Naive B cell (primary cell): ENCODE data around the gene ERO1B. TPM values are rescaled to one million over a fixed set of nuclear protein-coding genes. Genes with fewer than 3 reads are reported as not detected.

Experiments
- ATAC-seq, 2 donors: fragments of 150-1000 bp; cut with Tn5 transposase; 2 replicates each; pipeline ENCODE4 v1.10.0; 2021; ENCODE audit warnings: low read depth in 2 of 2, mild to moderate bottlenecking in 2 of 2, moderate library complexity in 2 of 2
- DNase-seq: peaks from one replicate; pipeline ENCODE4 v3.0.0; 2022
- H3K27ac Mint-ChIP-seq, 6 donors: one replicate each; pipeline ENCODE4 v1.8.0; 2020 to 2022; ENCODE audit warnings: mild to moderate bottlenecking in 6 of 6, mixed read lengths in 6 of 6, moderate library complexity in 5 of 6, inconsistent platforms in 2 of 6
- H3K27me3 Mint-ChIP-seq, 3 donors: one replicate each; pipeline ENCODE4 v1.8.0; 2021 to 2022; ENCODE audit warnings: mixed read lengths in 3 of 3, mild to moderate bottlenecking in 1 of 3
- H3K36me3 Mint-ChIP-seq, 2 donors: one replicate each; pipeline ENCODE4 v1.8.0; 2020 to 2022; ENCODE audit warnings: mixed read lengths in 2 of 2, inconsistent platforms in 1 of 2, mild to moderate bottlenecking in 1 of 2
- H3K4me1 Mint-ChIP-seq, 3 donors: one replicate each; pipeline ENCODE4 v1.8.0; 2020 to 2022; ENCODE audit warnings: mixed read lengths in 3 of 3, inconsistent platforms in 1 of 3, mild to moderate bottlenecking in 1 of 3, moderate library complexity in 1 of 3
- H3K4me3 Mint-ChIP-seq, 8 donors: one replicate each; pipeline ENCODE4 v1.8.0; 2020 to 2022; ENCODE audit warnings: mild to moderate bottlenecking in 8 of 8, mixed read lengths in 8 of 8, moderate library complexity in 8 of 8, inconsistent platforms in 2 of 8
- H3K9me3 Mint-ChIP-seq, 7 donors: one replicate each; pipeline ENCODE4 v1.8.0; 2020 to 2022; ENCODE audit warnings: mixed read lengths in 7 of 7, mild to moderate bottlenecking in 5 of 7, inconsistent platforms in 2 of 7, moderate library complexity in 1 of 7
- polyA plus RNA-seq, 6 donors: library from polyadenylated mRNA; unstranded; fragments of 300-500 nt; fragmentation: Illumina TruSeq; gene quantifications; one replicate each; pipeline ENCODE4 v1.2.3, GENCODE V29; 2021; ENCODE audit warnings: low read depth in 6 of 6

The ERO1B gene
- polyA plus RNA-seq, 6 donors from 2014 or later = 2.6 to 6.3 (median 5.3) TPM

GRCh38 chr1:236313427-236313826 lies 31.7 kb upstream of the ERO1B start:
- H3K36me3 Mint-ChIP-seq = no peaks in the 10 kb centered on the region
- no peaks in the 10 kb centered on the region for H3K4me1 Mint-ChIP-seq
- peaks cover 0 to 8% (median 4%) of the 10 kb centered on the region in 3 donors for H3K27me3 Mint-ChIP-seq
- ATAC-seq = no peak
- DNase-seq = no peak
- H3K27ac Mint-ChIP-seq = no peak overlapping the region
- H3K9me3 Mint-ChIP-seq = no peaks in the 10 kb centered on the region
- H3K4me3 Mint-ChIP-seq = no peak overlapping the region

GRCh38 chr1:236311040-236311439 lies 29.3 kb upstream of the ERO1B start:
- Mint-ChIP-seq H3K27me3 (peaks cover 0 to 5% (median 0%) of the 10 kb centered on the region in 3 donors), H3K27ac (no peak overlapping the region), H3K4me3 (no peak overlapping the region), H3K4me1 (no peaks in the 10 kb centered on the region), H3K9me3 (no peaks in the 10 kb centered on the region), H3K36me3 (no peaks in the 10 kb centered on the region)
- DNase-seq = no peak
- no peak for ATAC-seq

DNA sequence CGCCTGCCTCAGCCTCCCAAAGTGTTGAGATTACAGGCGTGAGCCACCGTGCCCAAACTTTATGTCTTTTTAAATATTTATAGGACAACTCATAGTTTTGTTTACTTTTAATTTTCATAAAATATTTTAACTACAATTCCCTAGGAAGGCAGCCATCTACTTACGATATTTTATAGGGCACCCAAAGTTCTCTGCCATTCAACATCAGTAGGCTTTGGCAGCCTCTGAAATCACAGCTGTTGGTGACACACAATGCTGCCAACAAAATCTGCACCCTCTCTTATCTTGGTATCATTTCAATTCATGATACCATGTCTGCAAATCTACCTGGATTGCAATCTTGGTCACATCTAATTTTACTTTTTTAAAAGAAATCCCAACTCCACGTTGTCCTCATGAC lies 27.1 kb upstream of the ERO1B start:
- Mint-ChIP-seq H3K4me3 (no peak overlapping the region), H3K27ac (peak overlapping the region in 1 of 6 donors; percentile 2), H3K36me3 (no peaks in the 10 kb centered on the region), H3K9me3 (no peaks in the 10 kb centered on the region), H3K27me3 (no peaks in the 10 kb centered on the region), H3K4me1 (no peaks in the 10 kb centered on the region)
- ATAC-seq (no peak), DNase-seq (no peak)

DNA sequence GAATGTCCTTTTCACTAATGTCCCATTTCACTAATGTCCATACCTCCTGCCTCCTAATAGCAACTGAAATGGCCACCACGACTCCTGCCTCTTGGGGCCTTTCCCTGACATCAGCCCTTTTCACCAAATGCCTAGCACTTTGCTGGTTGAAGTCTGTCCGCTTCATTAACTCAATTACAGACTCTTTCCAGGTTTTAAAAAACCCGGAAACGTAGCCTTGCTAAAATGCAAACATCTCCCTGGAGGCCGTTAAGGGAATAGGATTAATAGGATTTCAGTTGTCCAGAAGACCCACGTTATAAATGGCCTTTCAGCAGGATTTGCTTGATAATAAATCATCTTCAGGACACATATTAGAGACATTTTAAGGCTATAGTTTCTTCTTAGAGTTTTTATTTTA lies 25.7 kb upstream of the ERO1B start:
- Mint-ChIP-seq H3K27me3 (no peaks in the 10 kb centered on the region), H3K27ac (no peak overlapping the region), H3K4me1 (no peaks in the 10 kb centered on the region), H3K36me3 (no peaks in the 10 kb centered on the region), H3K4me3 (no peak overlapping the region), H3K9me3 (no peaks in the 10 kb centered on the region)
- ATAC-seq = no peak
- no peak for DNase-seq

DNA sequence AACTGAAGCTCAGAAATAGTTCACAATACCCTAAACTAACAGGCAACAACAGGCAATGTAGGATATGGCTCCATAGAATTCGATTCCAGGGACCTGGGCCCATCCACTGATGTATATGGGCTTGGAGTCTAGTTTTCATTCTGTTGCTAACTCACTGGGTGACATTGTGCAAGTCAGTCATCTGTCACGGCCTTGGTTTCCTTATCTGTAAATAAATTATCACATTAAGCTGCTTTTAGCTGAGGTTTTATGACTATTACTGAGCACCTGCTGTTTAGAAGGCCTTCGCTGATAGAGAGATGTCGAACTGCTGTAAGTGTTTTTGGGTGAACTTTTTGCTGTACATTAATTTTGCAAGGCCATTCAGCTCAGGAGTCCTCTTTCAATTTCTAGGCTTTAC lies 22.9 kb upstream of the ERO1B start:
- Mint-ChIP-seq H3K4me3 (no peak overlapping the region), H3K27ac (no peak overlapping the region), H3K27me3 (no peaks in the 10 kb centered on the region), H3K4me1 (no peaks in the 10 kb centered on the region), H3K36me3 (no peaks in the 10 kb centered on the region), H3K9me3 (peaks cover 0 to 1% (median 0%) of the 10 kb centered on the region in 7 donors)
- no peak for DNase-seq
- no peak for ATAC-seq

GRCh38 chr1:236303675-236304074 lies 21.9 kb upstream of the ERO1B start:
- H3K27me3 Mint-ChIP-seq = no peaks in the 10 kb centered on the region
- ATAC-seq (peak in 1 of 2 donors; percentile 44), DNase-seq (no peak)
- H3K27ac Mint-ChIP-seq = no peak overlapping the region
- H3K9me3 Mint-ChIP-seq = peaks cover 0 to 1% (median 0%) of the 10 kb centered on the region in 7 donors
- H3K4me3 Mint-ChIP-seq = no peak overlapping the region
- no peaks in the 10 kb centered on the region for H3K36me3 Mint-ChIP-seq
- H3K4me1 Mint-ChIP-seq = no peaks in the 10 kb centered on the region

DNA sequence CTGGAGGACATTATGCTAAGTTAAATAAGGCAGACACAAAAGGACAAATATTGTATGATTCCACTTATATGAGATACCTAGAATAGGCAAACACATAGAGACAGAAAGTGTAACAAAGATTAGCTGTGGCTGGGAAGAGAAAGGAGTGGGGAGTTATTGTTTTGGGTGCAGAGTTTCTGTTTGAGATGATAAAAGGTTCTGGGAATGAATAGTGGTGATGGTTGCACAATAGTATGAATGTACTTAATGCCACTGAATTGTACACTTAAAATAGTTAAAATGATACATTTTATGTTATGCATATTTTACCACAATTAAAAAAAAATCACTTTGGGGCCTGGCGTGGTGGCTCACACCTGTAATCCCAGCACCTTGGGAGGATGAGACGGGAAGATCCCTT lies 21.2 kb upstream of the ERO1B start:
- Mint-ChIP-seq H3K36me3 (no peaks in the 10 kb centered on the region), H3K27me3 (no peaks in the 10 kb centered on the region), H3K27ac (no peak overlapping the region), H3K4me1 (no peaks in the 10 kb centered on the region), H3K9me3 (peaks cover 0 to 1% (median 0%) of the 10 kb centered on the region in 7 donors), H3K4me3 (no peak overlapping the region)
- DNase-seq = no peak
- ATAC-seq = no peak

GRCh38 chr1:236301958-236302335 lies 20.2 kb upstream of the ERO1B start:
- ATAC-seq (no peak), DNase-seq (no peak)
- H3K27ac Mint-ChIP-seq = no peak overlapping the region
- no peak overlapping the region for H3K4me3 Mint-ChIP-seq
- H3K4me1 Mint-ChIP-seq = no peaks in the 10 kb centered on the region
- H3K36me3 Mint-ChIP-seq = no peaks in the 10 kb centered on the region
- H3K9me3 Mint-ChIP-seq = peaks cover 0 to 1% (median 0%) of the 10 kb centered on the region in 7 donors
- H3K27me3 Mint-ChIP-seq = no peaks in the 10 kb centered on the region

DNA sequence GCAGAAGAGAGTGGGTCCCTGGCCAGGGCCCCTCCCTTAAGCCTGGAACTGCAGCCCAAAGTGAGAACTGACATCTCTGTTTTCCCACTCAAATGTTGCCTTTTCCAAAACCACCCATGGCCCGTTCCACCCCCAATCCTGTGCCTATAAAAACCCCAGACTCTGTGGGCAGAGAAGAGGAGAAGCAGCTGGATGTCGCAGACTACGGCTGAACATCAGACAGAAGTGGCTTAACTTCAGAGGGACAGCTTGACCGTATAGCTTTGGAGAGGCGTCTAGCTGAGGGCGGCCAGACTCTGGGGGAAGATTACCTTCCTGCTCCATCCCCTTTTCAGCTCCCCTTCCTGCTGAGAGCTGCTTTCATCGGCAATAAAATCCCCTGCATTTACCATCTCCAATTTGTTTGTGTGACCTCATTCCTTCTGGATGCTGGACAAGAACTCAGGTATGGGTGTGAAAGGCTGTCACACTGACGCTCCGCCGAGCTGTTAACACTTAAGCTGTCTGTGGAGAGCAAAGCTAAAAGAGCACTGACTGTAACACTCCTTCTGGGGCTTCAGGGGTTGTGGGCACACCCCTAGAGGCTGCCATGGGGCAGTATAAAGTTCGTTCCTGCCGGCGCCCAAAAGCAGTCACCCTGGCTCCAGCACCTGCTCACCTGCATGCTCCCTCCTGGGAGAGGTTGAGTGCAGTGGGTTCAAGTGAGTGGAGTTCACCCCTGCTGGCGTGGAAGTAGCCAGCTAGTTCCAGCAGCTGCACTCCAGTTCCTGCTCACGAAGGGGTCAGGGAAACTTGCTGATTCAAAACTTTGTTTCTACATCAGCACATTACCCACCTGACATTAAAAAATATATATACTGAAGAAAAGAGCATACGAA lies 19.6 kb upstream of the ERO1B start:
- H3K27me3 Mint-ChIP-seq = no peaks in the 10 kb centered on the region
- H3K4me1 Mint-ChIP-seq = no peaks in the 10 kb centered on the region
- no peak for ATAC-seq
- H3K36me3 Mint-ChIP-seq = no peaks in the 10 kb centered on the region
- peaks cover 0 to 1% (median 0%) of the 10 kb centered on the region in 7 donors for H3K9me3 Mint-ChIP-seq
- no peak for DNase-seq
- no peak overlapping the region for H3K27ac Mint-ChIP-seq
- H3K4me3 Mint-ChIP-seq = no peak overlapping the region

GRCh38 chr1:236297161-236297560 lies 15.4 kb upstream of the ERO1B start:
- Mint-ChIP-seq H3K9me3 (peaks cover 0 to 1% (median 0%) of the 10 kb centered on the region in 7 donors), H3K36me3 (no peaks in the 10 kb centered on the region)

GRCh38 chr1:236292425-236292824 lies 10.7 kb upstream of the ERO1B start:
- Mint-ChIP-seq H3K4me3 (no peak overlapping the region), H3K4me1 (peaks cover 0 to 2% (median 0%) of the 10 kb centered on the region in 3 donors), H3K27ac (no peak overlapping the region), H3K36me3 (no peaks in the 10 kb centered on the region), H3K27me3 (no peaks in the 10 kb centered on the region), H3K9me3 (peaks cover 0 to 3% (median 0%) of the 10 kb centered on the region in 7 donors)
- ATAC-seq (no peak), DNase-seq (no peak)

More at GRCh38 chr1:236297161-236297560, 15.4 kb upstream of the ERO1B start:
- no peak for DNase-seq
- H3K4me3 Mint-ChIP-seq = no peak overlapping the region
- ATAC-seq = no peak
- H3K4me1 Mint-ChIP-seq = peaks cover 0 to 2% (median 0%) of the 10 kb centered on the region in 3 donors
- H3K27me3 Mint-ChIP-seq = no peaks in the 10 kb centered on the region
- H3K27ac Mint-ChIP-seq = no peak overlapping the region

GRCh38 chr1:236289492-236290131 lies 7.9 kb upstream of the ERO1B start:
- peaks cover 6 to 19% (median 10%) of the 10 kb centered on the region in 3 donors for H3K4me1 Mint-ChIP-seq
- H3K4me3 Mint-ChIP-seq = no peak overlapping the region
- H3K36me3 Mint-ChIP-seq = no peaks in the 10 kb centered on the region
- no peak for ATAC-seq
- H3K27me3 Mint-ChIP-seq = no peaks in the 10 kb centered on the region
- peaks cover 0 to 3% (median 0%) of the 10 kb centered on the region in 7 donors for H3K9me3 Mint-ChIP-seq
- H3K27ac Mint-ChIP-seq = no peak overlapping the region
- no peak for DNase-seq

DNA sequence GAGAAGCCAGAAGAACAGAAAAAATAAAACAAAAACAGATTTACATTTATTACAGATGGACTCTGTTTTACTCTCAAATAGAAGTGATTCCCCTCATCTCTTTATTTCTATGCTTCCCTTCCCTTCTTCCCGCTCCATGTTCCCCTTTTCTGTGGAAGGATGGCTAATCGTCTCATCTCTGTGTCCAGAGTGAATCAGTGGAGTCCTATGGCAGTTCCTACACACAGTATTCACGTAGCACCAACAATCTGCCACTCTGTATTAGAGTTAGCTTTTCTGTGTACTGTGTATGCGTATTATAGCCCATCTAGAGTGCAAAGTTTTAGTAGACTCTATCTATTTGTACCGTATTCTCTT lies 6.8 kb upstream of the ERO1B start:
- Mint-ChIP-seq H3K27me3 (no peaks in the 10 kb centered on the region), H3K27ac (no peak overlapping the region), H3K36me3 (no peaks in the 10 kb centered on the region), H3K9me3 (peaks cover 0 to 3% (median 0%) of the 10 kb centered on the region in 7 donors), H3K4me1 (peaks cover 16 to 28% (median 20%) of the 10 kb centered on the region in 3 donors), H3K4me3 (peak overlapping the region in 1 of 8 donors; percentile 3)
- DNase-seq = no peak
- no peak for ATAC-seq
